ENCODE data around the gene SETD1A.

SETD1A gene

DNA sequence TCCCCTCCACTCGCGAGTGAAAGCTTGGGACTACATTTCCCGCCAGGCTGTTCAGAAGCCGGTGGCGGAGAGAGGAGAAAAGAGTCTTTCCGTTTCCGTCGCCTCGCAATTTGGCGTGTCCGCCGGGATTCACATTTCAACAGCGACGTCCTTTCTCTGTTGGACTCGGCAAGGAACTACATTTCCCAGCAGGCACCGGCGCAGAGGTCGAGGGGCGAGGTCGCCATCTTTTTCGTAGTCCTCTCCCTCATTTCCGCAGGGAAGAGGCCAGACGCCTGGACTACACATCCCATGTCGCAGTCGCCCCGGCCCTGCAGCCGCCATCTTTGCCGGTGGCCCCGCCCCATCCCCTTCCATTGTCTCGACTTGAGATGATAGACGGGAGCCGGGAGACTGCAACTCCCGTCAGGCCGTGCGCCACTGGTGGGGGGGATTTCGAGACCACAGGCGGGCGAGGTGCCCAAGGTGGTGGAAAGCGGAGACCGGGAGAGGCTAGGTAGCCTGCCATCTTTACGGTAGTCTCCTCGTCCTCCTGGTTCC is 35.1 kb upstream of the SETD1A start:
- Histone ChIP-seq H3K4me3 (ENCODE audit: low read length) (peak overlapping the region; percentile 79), H3K4me2 (ENCODE audit: low read length) (peak overlapping the region; percentile 86), H3K79me2 (ENCODE audit: low read length) (no peaks in the 10 kb centered on the region), H3K9me3 (ENCODE audit: insufficient read depth, low read length) (no peaks in the 10 kb centered on the region), H3K9ac (ENCODE audit: low read length) (peak overlapping the region; percentile 85), H2AFZ (ENCODE audit: low read depth, low read length) (peak overlapping the region; percentile 67), H3K36me3 (replicated peaks; ENCODE audit: low read depth, low read length) (no peaks in the 10 kb centered on the region), H3K27me3 (ENCODE audit: low read depth, low read length) (no peaks in the 10 kb centered on the region), H3K27ac (ENCODE audit: low read length) (peak overlapping the region; percentile 72), H4K20me1 (ENCODE audit: insufficient read depth, low read length) (no peaks in the 10 kb centered on the region), H3K4me1 (ENCODE audit: low read length) (peaks cover 7% of the 10 kb centered on the region)
- TF ChIP-seq, protein P1, sequence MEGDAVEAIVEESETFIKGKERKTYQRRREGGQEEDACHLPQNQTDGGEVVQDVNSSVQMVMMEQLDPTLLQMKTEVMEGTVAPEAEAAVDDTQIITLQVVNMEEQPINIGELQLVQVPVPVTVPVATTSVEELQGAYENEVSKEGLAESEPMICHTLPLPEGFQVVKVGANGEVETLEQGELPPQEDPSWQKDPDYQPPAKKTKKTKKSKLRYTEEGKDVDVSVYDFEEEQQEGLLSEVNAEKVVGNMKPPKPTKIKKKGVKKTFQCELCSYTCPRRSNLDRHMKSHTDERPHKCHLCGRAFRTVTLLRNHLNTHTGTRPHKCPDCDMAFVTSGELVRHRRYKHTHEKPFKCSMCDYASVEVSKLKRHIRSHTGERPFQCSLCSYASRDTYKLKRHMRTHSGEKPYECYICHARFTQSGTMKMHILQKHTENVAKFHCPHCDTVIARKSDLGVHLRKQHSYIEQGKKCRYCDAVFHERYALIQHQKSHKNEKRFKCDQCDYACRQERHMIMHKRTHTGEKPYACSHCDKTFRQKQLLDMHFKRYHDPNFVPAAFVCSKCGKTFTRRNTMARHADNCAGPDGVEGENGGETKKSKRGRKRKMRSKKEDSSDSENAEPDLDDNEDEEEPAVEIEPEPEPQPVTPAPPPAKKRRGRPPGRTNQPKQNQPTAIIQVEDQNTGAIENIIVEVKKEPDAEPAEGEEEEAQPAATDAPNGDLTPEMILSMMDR (IDR thresholded peaks at IDR 0.05; ENCODE audit: low read depth, low read length), result no peak
- no peak for TF ChIP-seq EZH2phosphoT487 (IDR thresholded peaks at IDR 0.05; ENCODE audit: low read depth)

DNA sequence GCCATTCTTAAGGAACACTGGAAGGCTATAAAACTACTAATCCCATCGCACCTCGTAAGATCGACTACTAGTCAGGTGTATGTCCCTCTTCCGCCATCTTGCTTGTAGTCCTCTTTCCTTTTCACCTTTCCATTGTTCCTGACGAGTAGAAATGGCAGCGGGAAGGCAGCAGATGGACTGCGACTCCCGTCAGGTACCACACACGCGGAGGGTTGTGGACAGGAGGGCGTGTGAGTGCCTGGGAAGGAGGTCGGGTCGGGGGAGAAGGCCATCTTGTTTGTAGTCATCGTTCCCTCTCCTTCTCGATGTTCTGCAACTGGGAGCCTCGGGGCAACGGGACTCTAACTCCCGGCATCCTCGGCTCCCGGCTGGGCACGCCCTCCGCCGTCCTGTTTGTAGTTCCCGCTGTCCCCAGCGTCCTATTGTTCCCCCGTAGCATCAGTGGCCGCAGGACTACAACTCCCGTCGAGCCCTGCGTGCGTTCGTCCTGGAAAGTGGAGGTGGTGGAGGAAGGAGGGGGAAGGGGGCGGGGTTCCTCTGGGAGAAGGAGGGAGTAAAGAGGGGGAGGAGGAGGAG is 34.5 kb upstream of the SETD1A start:
- Histone ChIP-seq H3K27me3 (ENCODE audit: low read depth, low read length) (no peaks in the 10 kb centered on the region), H3K79me2 (ENCODE audit: low read length) (no peaks in the 10 kb centered on the region), H3K4me2 (ENCODE audit: low read length) (peak overlapping the region; percentile 45), H3K27ac (ENCODE audit: low read length) (peak overlapping the region; percentile 72), H2AFZ (ENCODE audit: low read depth, low read length) (peak overlapping the region; percentile 49), H3K9ac (ENCODE audit: low read length) (peak overlapping the region; percentile 85), H3K9me3 (ENCODE audit: insufficient read depth, low read length) (no peaks in the 10 kb centered on the region), H4K20me1 (ENCODE audit: insufficient read depth, low read length) (no peaks in the 10 kb centered on the region), H3K36me3 (replicated peaks; ENCODE audit: low read depth, low read length) (no peaks in the 10 kb centered on the region), H3K4me3 (ENCODE audit: low read length) (peak overlapping the region; percentile 79), H3K4me1 (ENCODE audit: low read length) (peaks cover 7% of the 10 kb centered on the region)
- no peak for TF ChIP-seq EZH2phosphoT487 (IDR thresholded peaks at IDR 0.05; ENCODE audit: low read depth)
- TF ChIP-seq, protein P1 (IDR thresholded peaks at IDR 0.05; ENCODE audit: low read depth, low read length), result no peak

DNA sequence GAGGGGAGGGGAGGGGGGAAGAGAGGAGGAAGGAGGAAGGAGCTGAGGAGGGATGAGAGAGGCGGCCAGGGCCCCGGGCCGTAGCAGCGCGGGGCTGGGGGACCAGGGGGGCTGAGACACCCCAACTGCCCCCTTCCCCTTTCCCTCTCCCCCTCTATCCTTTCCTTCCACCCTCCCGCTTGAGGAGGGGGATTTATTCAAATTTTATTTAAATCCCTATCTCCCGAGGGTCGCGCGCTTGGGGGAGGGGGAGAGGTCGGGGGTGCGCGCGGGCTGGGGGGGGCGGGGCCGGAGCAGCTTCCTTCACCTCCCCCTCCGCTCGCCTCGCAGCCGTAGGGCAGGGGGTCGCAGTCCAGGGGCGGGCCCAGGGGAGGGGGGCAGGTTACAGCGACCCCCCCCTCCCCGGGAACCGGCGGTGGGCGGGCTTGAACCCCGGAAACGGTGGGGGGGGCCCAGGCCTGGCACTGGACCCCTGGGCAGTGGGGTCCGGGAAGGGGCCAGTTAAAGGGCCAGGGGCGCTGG is 33.9 kb upstream of the SETD1A start, which contains the start of gene FBXL19:
FBXL19 (plus strand) TSS at position 19 of the 522 bp plus-strand sequence. CDS start 2,183 bp downstream, outside the sequence.
- Histone ChIP-seq H3K4me3 (ENCODE audit: low read length) (peak within 1 kb of the TSS; percentile 79), H3K4me1 (ENCODE audit: low read length) (peaks cover 7% of the 10 kb centered on the region), H3K9ac (ENCODE audit: low read length) (peak within 1 kb of the TSS; percentile 85), H3K79me2 (ENCODE audit: low read length) (no peaks in the 10 kb centered on the region), H3K9me3 (ENCODE audit: insufficient read depth, low read length) (no peaks in the 10 kb centered on the region), H3K4me2 (ENCODE audit: low read length) (peak within 1 kb of the TSS; percentile 93), H4K20me1 (ENCODE audit: insufficient read depth, low read length) (no peaks in the 10 kb centered on the region), H3K27ac (ENCODE audit: low read length) (peak within 1 kb of the TSS; percentile 72), H3K36me3 (replicated peaks; ENCODE audit: low read depth, low read length) (no peaks in the 10 kb centered on the region), H2AFZ (ENCODE audit: low read depth, low read length) (peak within 1 kb of the TSS; percentile 49), H3K27me3 (ENCODE audit: low read depth, low read length) (no peaks in the 10 kb centered on the region)
- no peak for TF ChIP-seq EZH2phosphoT487 (IDR thresholded peaks at IDR 0.05; ENCODE audit: low read depth)
- TF ChIP-seq, protein P1 (IDR thresholded peaks at IDR 0.05; ENCODE audit: low read depth, low read length), result no peak

DNA sequence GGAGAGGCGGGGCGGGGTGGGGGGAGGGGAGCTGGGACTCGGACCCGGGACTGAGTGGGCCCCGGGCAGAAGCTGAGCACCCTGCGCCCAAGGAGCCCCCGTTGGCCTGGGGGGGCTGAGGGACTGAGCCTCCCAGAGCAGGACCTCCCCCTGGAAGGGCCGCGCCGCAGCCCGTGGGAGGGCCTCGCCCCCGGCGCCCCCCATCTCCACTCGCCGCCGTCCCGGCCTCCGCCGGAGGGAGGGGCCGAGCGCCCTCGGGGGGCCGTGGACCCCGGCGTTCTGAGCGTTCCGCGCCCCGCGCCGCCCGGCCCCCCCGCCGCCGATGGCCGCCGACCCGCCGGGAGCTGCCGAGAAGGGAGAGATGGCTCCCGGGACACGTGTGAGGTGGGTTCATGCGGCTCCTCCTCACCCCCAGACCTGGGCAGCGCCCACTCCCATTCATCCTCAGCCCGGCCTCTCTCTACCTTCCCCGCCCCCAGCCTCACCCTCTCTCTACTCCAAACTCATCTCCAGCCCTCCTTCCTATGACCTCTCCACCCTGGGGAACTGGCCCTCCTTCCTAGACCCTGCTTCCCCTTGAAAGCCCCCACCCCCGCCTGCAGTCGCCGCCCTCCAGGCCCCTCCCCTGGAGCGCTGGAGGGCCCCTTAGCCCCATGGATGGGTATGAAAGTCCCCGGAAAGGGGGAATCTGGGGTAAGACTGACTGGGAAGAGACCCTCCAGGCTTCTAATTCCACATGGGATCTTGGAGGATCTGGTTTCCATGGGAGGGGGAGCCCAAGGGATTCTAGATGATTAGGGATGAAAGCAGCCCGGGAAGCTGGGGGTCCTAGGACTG is 33.3 kb upstream of the SETD1A start:
- Histone ChIP-seq H3K9me3 (ENCODE audit: insufficient read depth, low read length) (no peaks in the 10 kb centered on the region), H2AFZ (ENCODE audit: low read depth, low read length) (no peak overlapping the region), H3K27me3 (ENCODE audit: low read depth, low read length) (no peaks in the 10 kb centered on the region), H3K27ac (ENCODE audit: low read length) (no peak overlapping the region), H3K36me3 (replicated peaks; ENCODE audit: low read depth, low read length) (no peaks in the 10 kb centered on the region), H3K4me1 (ENCODE audit: low read length) (peaks cover 7% of the 10 kb centered on the region), H3K4me2 (ENCODE audit: low read length) (peak overlapping the region; percentile 93), H4K20me1 (ENCODE audit: insufficient read depth, low read length) (no peaks in the 10 kb centered on the region), H3K4me3 (ENCODE audit: low read length) (peak overlapping the region; percentile 79), H3K9ac (ENCODE audit: low read length) (peak overlapping the region; percentile 79), H3K79me2 (ENCODE audit: low read length) (no peaks in the 10 kb centered on the region)
- TF ChIP-seq EZH2phosphoT487 (IDR thresholded peaks at IDR 0.05; ENCODE audit: low read depth), result no peak
- TF ChIP-seq, protein P1 (IDR thresholded peaks at IDR 0.05; ENCODE audit: low read depth, low read length), result no peak
